Coronary artery (tissue), 2 donors: ENCODE results near the gene DENND5B.
"Not testable (repeated sequence)": the region's sequence is repeated elsewhere in the genome, so short reads cannot be mapped to it uniquely, and the experiment has no call there.

ENCODE experiments used
- DNase-seq: peaks from one replicate; pipeline ENCODE4 v3.0.0-alpha.2; 2017; ENCODE audit warnings: low spot score
- H3K27ac ChIP-seq, 2 donors: fragments of 200-600 bp; sonication (generic); one replicate each; pipeline ENCODE4 v1.5.1; 2016 to 2019
- H3K4me3 ChIP-seq: fragments of 200-600 bp; sonication (generic); 2 replicates; pipeline ENCODE4 v1.5.1; 2016; ENCODE audit warnings: mild to moderate bottlenecking, moderate library complexity
- CTCF ChIP-seq: fragments of 200-600 bp; sonication (generic); IDR thresholded peaks from one replicate; pipeline ENCODE4 v1.5.1; 2019; ENCODE audit warnings: antibody characterized with exemption

Gene DENND5B

GRCh38 chr12:31388713-31389112 is 202.2 kb downstream of the DENND5B start:
- no peak overlapping the region for H3K4me3 ChIP-seq
- H3K27ac ChIP-seq = no peak overlapping the region
- DNase-seq = no peak
- no peak for TF ChIP-seq CTCF

- Histone ChIP-seq H3K4me3 (no peak overlapping the region), H3K27ac (no peak overlapping the region)
- no peak for TF ChIP-seq CTCF
- no peak for DNase-seq
These were observed 203.5 kb downstream of the DENND5B start for GRCh38 chr12:31387466-31387865.

GRCh38 chr12:31387011-31387410 is 203.9 kb downstream of the DENND5B start:
- DNase-seq = no peak
- no peak overlapping the region for H3K27ac ChIP-seq
- H3K4me3 ChIP-seq = no peak overlapping the region
- no peak for TF ChIP-seq CTCF

GRCh38 chr12:31386364-31386777 is 204.6 kb downstream of the DENND5B start:
- DNase-seq = no peak
- TF ChIP-seq CTCF = no peak

GRCh38 chr12:31377210-31377609 is 213.7 kb downstream of the DENND5B start:
- DNase-seq, H3K27ac ChIP-seq: not testable (repeated sequence)

More at GRCh38 chr12:31386364-31386777, 204.6 kb downstream of the DENND5B start:
- Histone ChIP-seq H3K27ac (no peak overlapping the region), H3K4me3 (no peak overlapping the region)

GRCh38 chr12:31375422-31375821 is 215.5 kb downstream of the DENND5B start:
- not testable (repeated sequence) for H3K27ac ChIP-seq, H3K4me3 ChIP-seq, DNase-seq

More at GRCh38 chr12:31377210-31377609, 213.7 kb downstream of the DENND5B start:
- H3K4me3 ChIP-seq = not testable (repeated sequence)

- DNase-seq = no peak
- TF ChIP-seq CTCF = no peak
- no peak overlapping the region for H3K27ac ChIP-seq
- no peak overlapping the region for H3K4me3 ChIP-seq
These were observed 219.7 kb downstream of the DENND5B start for GRCh38 chr12:31371256-31371620.

- no peak overlapping the region for H3K27ac ChIP-seq
- peak overlapping the region; percentile 58 for H3K4me3 ChIP-seq
- DNase-seq = no peak
- no peak for TF ChIP-seq CTCF
These were observed 220.2 kb downstream of the DENND5B start for GRCh38 chr12:31370531-31371255.
